Measurements from ENCODE around the gene RALGAPB.

DNA sequence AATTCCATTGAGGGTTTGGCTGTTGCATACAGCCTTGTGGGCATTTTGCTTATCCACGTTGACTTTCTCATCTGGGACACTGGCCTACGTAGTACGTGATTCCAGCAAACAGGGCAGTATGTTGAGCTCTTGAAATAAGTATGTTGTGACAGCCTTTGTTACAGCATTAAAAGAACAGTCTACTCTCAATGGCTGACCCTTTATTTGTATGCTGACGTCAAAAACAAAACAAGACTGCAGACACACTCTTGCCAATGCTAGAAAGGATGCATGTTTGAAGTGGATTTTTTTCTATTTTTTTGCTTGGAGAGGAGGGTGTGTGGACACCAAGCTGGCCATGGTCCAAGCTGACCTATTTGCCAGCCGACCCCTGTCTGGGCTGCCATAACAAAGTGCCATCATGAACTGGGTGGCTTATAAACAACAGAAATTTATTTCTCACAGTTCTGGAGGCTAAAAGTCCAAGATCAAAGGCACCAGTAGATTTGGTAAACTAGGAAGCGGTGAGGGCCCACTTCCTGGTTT is 26.7 kb upstream of the RALGAPB start:
- TF ChIP-seq POLR2A (IDR thresholded peaks at IDR 0.05), result no peak
- TF ChIP-seq, protein P1, sequence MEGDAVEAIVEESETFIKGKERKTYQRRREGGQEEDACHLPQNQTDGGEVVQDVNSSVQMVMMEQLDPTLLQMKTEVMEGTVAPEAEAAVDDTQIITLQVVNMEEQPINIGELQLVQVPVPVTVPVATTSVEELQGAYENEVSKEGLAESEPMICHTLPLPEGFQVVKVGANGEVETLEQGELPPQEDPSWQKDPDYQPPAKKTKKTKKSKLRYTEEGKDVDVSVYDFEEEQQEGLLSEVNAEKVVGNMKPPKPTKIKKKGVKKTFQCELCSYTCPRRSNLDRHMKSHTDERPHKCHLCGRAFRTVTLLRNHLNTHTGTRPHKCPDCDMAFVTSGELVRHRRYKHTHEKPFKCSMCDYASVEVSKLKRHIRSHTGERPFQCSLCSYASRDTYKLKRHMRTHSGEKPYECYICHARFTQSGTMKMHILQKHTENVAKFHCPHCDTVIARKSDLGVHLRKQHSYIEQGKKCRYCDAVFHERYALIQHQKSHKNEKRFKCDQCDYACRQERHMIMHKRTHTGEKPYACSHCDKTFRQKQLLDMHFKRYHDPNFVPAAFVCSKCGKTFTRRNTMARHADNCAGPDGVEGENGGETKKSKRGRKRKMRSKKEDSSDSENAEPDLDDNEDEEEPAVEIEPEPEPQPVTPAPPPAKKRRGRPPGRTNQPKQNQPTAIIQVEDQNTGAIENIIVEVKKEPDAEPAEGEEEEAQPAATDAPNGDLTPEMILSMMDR (IDR thresholded peaks at IDR 0.05), result no peak
- no peak for TF ChIP-seq POLR2AphosphoS5 (IDR thresholded peaks at IDR 0.05)
- no peak for TF ChIP-seq EP300 (IDR thresholded peaks at IDR 0.05; ENCODE audit: low read depth)
